K562 (cell line): ENCODE measurements around the gene PCDH8. TPM values are rescaled to one million over a fixed set of nuclear protein-coding genes. Genes with fewer than 3 reads are reported as not detected.
A peak's percentile ranks its signal among the peaks of the same experiment; 100 is the strongest.

ENCODE experiments used
- ATAC-seq: fragments of 200-7000 bp; cut with Tn5 transposase; 3 replicates; pipeline ENCODE4 v1.9.1; 2020; ENCODE audit warnings: moderate library complexity
- BruUV-seq: library from RNA; stranded (reverse); fragments of 400-500 nt; replicated peaks from 2 replicates; lab custom pipeline; 2021; lab: Mats Ljungman, UMichigan
- CTCF ChIA-PET: fragments of 300-600 bp; formaldehyde crosslinking; extraction: SDS; loops from one replicate; lab custom pipeline; 2021; ENCODE audit warnings: low intra/inter-chr PET ratio; lab: Yijun Ruan, JAX
- POLR2A ChIA-PET: fragments of 300-600, 350-650 bp; sonication (Branson Sonifier 250); formaldehyde crosslinking; extraction: SDS; loops from one replicate; lab custom pipeline; 2021; ENCODE audit warnings: antibody characterized with exemption, inconsistent platforms; lab: Yijun Ruan, JAX
- DNase-seq, 4 experiments: peaks; one replicate each; pipeline versions ENCODE4 v3.0.0 to v3.0.0-alpha.2; 2011 to 2018; ENCODE audit warnings: low spot score in 3 of 4, mixed read lengths in 3 of 4; ENCODE audit errors: extremely low read depth in 1 of 4
- FAIRE-seq: peaks from 2 replicates; lab custom pipeline; 2011; peaks lifted over from hg19 to GRCh38; lab: Jason Lieb, UNC
- H2AFZ ChIP-seq: 2 replicates; pipeline ENCODE4 v1.6.0; 2011; ENCODE audit warnings: low read depth, low read length, control low read depth, inconsistent platforms
- H3K27ac ChIP-seq: fragments of 200-600 bp; 3 replicates; pipeline ENCODE4 v1.8.0; 2011; ENCODE audit warnings: low read depth, mild to moderate bottlenecking, control low read depth, inconsistent platforms, low read length, moderate library complexity, mixed read lengths; ENCODE audit errors: extremely low read depth
- H3K27me3 ChIP-seq, 2 experiments: fragments of 300-600 bp in 1 of 2; 2 replicates in 1 of 2; 3 replicates in 1 of 2; pipeline versions ENCODE4 v1.6.0 to v1.8.0; 2011; ENCODE audit warnings: inconsistent platforms in 2 of 2, low read length in 2 of 2, mild to moderate bottlenecking in 1 of 2, mixed read lengths in 1 of 2, moderate library complexity in 1 of 2; ENCODE audit not compliant: control insufficient read depth in 2 of 2, insufficient read depth in 2 of 2
- H3K36me3 ChIP-seq: fragments of 300-600 bp; 3 replicates; pipeline ENCODE4 v1.8.0; 2011; ENCODE audit warnings: mild to moderate bottlenecking, low read length, inconsistent platforms; ENCODE audit not compliant: control insufficient read depth, insufficient read depth
- H3K4me1 ChIP-seq, 2 experiments: fragments of 200-600 bp in 1 of 2; replicated peaks in 1 of 2; 2 replicates in 1 of 2; 3 replicates in 1 of 2; pipeline versions ENCODE4 v1.5.1 to v1.8.0; 2011; ENCODE audit warnings: inconsistent platforms in 2 of 2, low read length in 2 of 2, mild to moderate bottlenecking in 1 of 2, mixed read lengths in 1 of 2, moderate library complexity in 1 of 2; ENCODE audit not compliant: control insufficient read depth in 2 of 2, insufficient read depth in 2 of 2
- H3K4me2 ChIP-seq: 2 replicates; pipeline ENCODE4 v1.6.1; 2011; ENCODE audit warnings: low read length, control low read depth, inconsistent platforms, mixed read lengths; ENCODE audit not compliant: insufficient read depth
- H3K4me3 ChIP-seq: fragments of 200-600 bp; sonication (generic), shearing (Covaris generic); 2 replicates; pipeline ENCODE4 v1.5.1; 2016; ENCODE audit warnings: control low read depth, inconsistent platforms
- H3K79me2 ChIP-seq: fragments of 200-600 bp; 3 replicates; pipeline ENCODE4 v1.8.0; 2011; ENCODE audit warnings: low read length, inconsistent platforms; ENCODE audit not compliant: control insufficient read depth, insufficient read depth
- H3K9ac ChIP-seq, 2 experiments: 2 replicates each; pipeline versions ENCODE4 v1.6.0 to v1.6.1; 2011; ENCODE audit warnings: low read depth in 2 of 2, low read length in 2 of 2, control low read depth in 1 of 2, inconsistent platforms in 1 of 2, mild to moderate bottlenecking in 1 of 2, mixed read lengths in 1 of 2; ENCODE audit not compliant: insufficient read depth in 1 of 2
- H3K9me1 ChIP-seq: one replicate; pipeline ENCODE4 v1.6.0; 2011; ENCODE audit warnings: inconsistent platforms, mild to moderate bottlenecking, low read length, moderate library complexity; ENCODE audit not compliant: control insufficient read depth, insufficient read depth
- H3K9me3 ChIP-seq: replicated peaks from 2 replicates; pipeline ENCODE4 v1.5.1; 2011; ENCODE audit warnings: low read depth, low read length, inconsistent platforms; ENCODE audit not compliant: control insufficient read depth, insufficient read depth
- H4K20me1 ChIP-seq: replicated peaks from 2 replicates; pipeline ENCODE4 v1.6.1; 2011; ENCODE audit warnings: low read length, inconsistent platforms, mixed read lengths; ENCODE audit not compliant: control insufficient read depth, insufficient read depth
- FOXK2 ChIP-seq, 2 experiments: fragments of 450-650 bp; IDR thresholded peaks in 1 of 2; conservative IDR thresholded peaks in 1 of 2; 2 replicates each; pipeline ENCODE4 v1.6.1; 2016; ENCODE audit warnings: low read depth in 2 of 2, mild to moderate bottlenecking in 1 of 2
- HBP1 ChIP-seq: fragments of 450-650 bp; formaldehyde crosslinking; IDR thresholded peaks from 2 replicates; pipeline ENCODE4 v1.4.0; 2022; ENCODE audit warnings: missing genetic modification characterization
- LEF1 ChIP-seq: fragments of 450-650 bp; IDR thresholded peaks from 2 replicates; pipeline ENCODE4 v1.6.1; 2016; ENCODE audit warnings: mild to moderate bottlenecking
- NFATC3 ChIP-seq: fragments of 450-650 bp; IDR thresholded peaks from 2 replicates; pipeline ENCODE4 v1.6.1; 2017; ENCODE audit warnings: mild to moderate bottlenecking
- NFRKB ChIP-seq: fragments of 450-650 bp; IDR thresholded peaks from 2 replicates; pipeline ENCODE4 v1.6.1; 2016; ENCODE audit warnings: low read depth
- NR4A1 ChIP-seq, 2 experiments: fragments of 250-450 bp in 1 of 2; fragments of 450-650 bp in 1 of 2; sonication (Bioruptor Pico) in 1 of 2; IDR thresholded peaks; 2 replicates each; pipeline versions ENCODE4 v1.4.0 to v1.6.1; 2016 to 2020; ENCODE audit warnings: mild to moderate bottlenecking in 2 of 2, missing compliant biosample characterization in 1 of 2, missing genetic modification characterization in 1 of 2, moderate library complexity in 1 of 2
- PTTG1 ChIP-seq: fragments of 450-650 bp; IDR thresholded peaks from 2 replicates; pipeline ENCODE4 v1.6.1; 2016; ENCODE audit warnings: low read depth, mild to moderate bottlenecking, missing genetic modification characterization, missing compliant biosample characterization
- RBBP5 ChIP-seq: fragments of 200-600 bp; sonication (generic); IDR thresholded peaks from 2 replicates; pipeline ENCODE4 v1.6.1; 2012; ENCODE audit warnings: borderline replicate concordance, mild to moderate bottlenecking, low read length, control low read depth, inconsistent platforms; ENCODE audit not compliant: insufficient read depth, poor library complexity, severe bottlenecking
- SMARCE1 ChIP-seq: fragments of 450-650 bp; IDR thresholded peaks from 2 replicates; pipeline ENCODE4 v1.7.1; 2016; ENCODE audit warnings: mild to moderate bottlenecking
- SRSF7 ChIP-seq: fragments of 200-400 bp; formaldehyde crosslinking; optimal IDR thresholded peaks from 2 replicates; pipeline ENCODE3; 2017; ENCODE audit warnings: mild to moderate bottlenecking, low read depth, low read length
- ZBTB17 ChIP-seq: fragments of 450-650 bp; formaldehyde crosslinking; IDR thresholded peaks from 2 replicates; pipeline ENCODE4 v1.4.0; 2020; ENCODE audit warnings: mild to moderate bottlenecking
- ZZZ3 ChIP-seq: fragments of 450-650 bp; IDR thresholded peaks from 2 replicates; pipeline ENCODE4 v1.6.1; 2016; ENCODE audit warnings: antibody characterized with exemption, mild to moderate bottlenecking, moderate library complexity
- WGBS: fragments of 100-300 bp; shearing (Covaris generic); methylation state at CpG from one replicate; pipeline ENCODE4 v1.1.6; 2016; ENCODE audit warnings: low coverage, mixed read lengths; ENCODE audit not compliant: insufficient coverage; ENCODE audit errors: missing lambda C conversion rate; 5-methylcytosine and 5-hydroxymethylcytosine counted together
- in situ Hi-C: fragments of 300-500 bp; cut with MboI; formaldehyde crosslinking; loops from 4 replicates; pipeline ENCODE4 v1.15.0; 2018; ENCODE audit warnings: inconsistent platforms, mixed read lengths
- intact Hi-C: fragments of 100-400 bp; cut with micrococcal nuclease; formaldehyde crosslinking; loops from 2 replicates; pipeline ENCODE4 v1.14.2; 2022
- polyA plus RNA-seq, 8 experiments: library from polyadenylated mRNA; depleted of rRNA in 4 of 8; stranded (reverse) in 5 of 8; unstranded in 3 of 8; fragments of >200 nt; fragmentation: Nextera tagmentation in 2 of 8; fragmentation: Illumina TruSeq in 1 of 8; extraction: Ambion mirVana in 2 of 8; extraction: Trizol in 1 of 8; gene quantifications; 2 replicates each; pipeline versions ENCODE4 v1.2.1 to v1.2.3, GENCODE V29; 2011 to 2014; ENCODE audit warnings: inconsistent platforms in 1 of 8, missing spikeins in 1 of 8
- total RNA-seq, 7 experiments: library from RNA; depleted of rRNA in 6 of 7; stranded (reverse); fragments of >200 nt in 6 of 7; fragmentation: Illumina TruSeq in 2 of 7; extraction: Trizol in 2 of 7; gene quantifications; 2 replicates each; pipeline versions ENCODE4 v1.2.1 to v1.2.3, GENCODE V29; 2011 to 2021; ENCODE audit warnings: low replicate concordance in 1 of 7
- TF ChIP-seq, protein P1 (sequence below): sonication (generic); formaldehyde crosslinking; IDR thresholded peaks from 2 replicates; pipeline ENCODE4 v1.5.0; 2020; ENCODE audit warnings: missing genetic modification reagents

PCDH8 gene
- total and polyA plus RNA-seq, 9 of the 15 experiments (the other 6 are each of a cell fraction or from before 2014, with no cell fraction given): not detected

DNA sequence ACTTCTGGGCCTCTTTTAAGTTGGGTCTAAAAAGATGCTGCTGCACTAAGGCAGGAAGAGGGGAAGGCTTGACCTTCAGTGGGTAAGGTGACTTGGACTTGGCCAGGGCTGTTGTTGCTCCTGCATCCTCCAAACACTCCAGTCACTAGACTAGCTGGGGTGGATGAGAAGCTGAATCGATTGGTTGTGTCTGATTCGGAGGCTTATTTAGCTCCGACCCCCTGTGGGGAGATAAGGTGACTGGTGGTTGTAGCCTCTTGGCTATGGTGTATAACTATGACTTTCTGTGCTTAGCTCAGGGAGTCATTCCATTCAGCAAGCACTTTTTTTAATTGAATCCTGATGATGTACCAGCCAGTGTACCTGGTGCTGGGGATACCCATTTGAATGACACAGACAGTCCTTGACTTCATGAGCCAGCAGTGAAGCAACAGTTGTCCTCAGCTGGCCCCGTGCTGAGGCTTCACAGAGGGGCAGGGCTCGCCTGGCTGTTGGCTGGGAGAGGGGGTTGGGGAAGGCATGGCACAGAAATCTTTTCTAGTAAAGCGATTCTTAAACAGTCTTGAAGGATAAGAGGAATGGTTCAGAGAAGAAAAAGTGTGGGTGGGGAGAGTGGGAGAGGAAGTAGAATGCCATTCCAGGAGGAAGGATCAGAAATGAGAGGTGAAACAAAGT is 9.9 kb downstream of the PCDH8 start:
- Histone ChIP-seq H2AFZ (no peak overlapping the region), H3K79me2 (no peaks in the 10 kb centered on the region), H3K4me2 (no peak overlapping the region), H3K9me1 (no peaks in the 10 kb centered on the region), H3K27ac (no peak overlapping the region), H3K9me3 (no peaks in the 10 kb centered on the region), H3K27me3 (0 out of 5 replicates have a peak, but pooled peaks cover 0 to 4% of the 10 kb centered on the region in 2 experiments), H3K4me3 (no peak overlapping the region), H3K9ac (no peak overlapping the region), H3K36me3 (no peaks in the 10 kb centered on the region), H3K4me1 (no peaks in the 10 kb centered on the region), H4K20me1 (no peaks in the 10 kb centered on the region)
- ChIA-PET CTCF (no interaction called here), POLR2A (interaction anchor here (0.6 kb wide), 1 partner anchor 58 kb away, joined by 3 read pairs; no protein-coding TSS in a partner anchor)
- no peak for FAIRE-seq
- TF ChIP-seq ZBTB17 (CRISPR knock-in tag) (peak; percentile 75), NFRKB (no peak)
- DNase-seq: peak in 1 of 4 experiments; percentile 9
- intact Hi-C loops (no loop called here), in situ Hi-C loops (no loop called here)
- 0% methylated on average over 5 of the region's 6 CpGs for WGBS
- no peak for ATAC-seq
- BruUV-seq: no TSS peak

- FAIRE-seq (no peak), DNase-seq (no peak), ATAC-seq (no peak)
- ChIA-PET POLR2A (interaction anchor here (0.6 kb wide), 1 partner anchor 57 kb away, joined by 3 read pairs; no protein-coding TSS in a partner anchor), CTCF (no interaction called here)
- Histone ChIP-seq H3K4me1 (no peaks in the 10 kb centered on the region), H3K27ac (no peak overlapping the region), H3K36me3 (no peaks in the 10 kb centered on the region), H3K9me3 (no peaks in the 10 kb centered on the region), H3K4me2 (no peak overlapping the region), H3K27me3 (0 out of 5 replicates have a peak, but pooled peaks cover 0 to 4% of the 10 kb centered on the region in 2 experiments), H4K20me1 (no peaks in the 10 kb centered on the region), H3K9ac (no peak overlapping the region), H3K4me3 (no peak overlapping the region), H2AFZ (no peak overlapping the region), H3K79me2 (no peaks in the 10 kb centered on the region), H3K9me1 (no peaks in the 10 kb centered on the region)
- in situ Hi-C loops: no loop called here
- intact Hi-C loops: no loop called here
- no TSS peak for BruUV-seq
- WGBS: 3% methylated on average over 2 of the region's 2 CpGs
- TF ChIP-seq HBP1 (CRISPR knock-in tag) (no peak), SMARCE1 (no peak), RBBP5 (no peak), NFATC3 (no peak), FOXK2 (conservative IDR thresholded peaks at IDR 0.05 in 1 of 2, IDR thresholded peaks at IDR 0.05 in 1 of 2; ENCODE audit: low read depth in 2 of 2) (no peak), NR4A1 (CRISPR knock-in tag; IDR thresholded peaks at IDR 0.05) (no peak), NR4A1 (tag; IDR thresholded peaks at IDR 0.05) (no peak), ZZZ3 (no peak), PTTG1 (no peak), SRSF7 (no peak), LEF1 (no peak)
- TF ChIP-seq, protein P1, sequence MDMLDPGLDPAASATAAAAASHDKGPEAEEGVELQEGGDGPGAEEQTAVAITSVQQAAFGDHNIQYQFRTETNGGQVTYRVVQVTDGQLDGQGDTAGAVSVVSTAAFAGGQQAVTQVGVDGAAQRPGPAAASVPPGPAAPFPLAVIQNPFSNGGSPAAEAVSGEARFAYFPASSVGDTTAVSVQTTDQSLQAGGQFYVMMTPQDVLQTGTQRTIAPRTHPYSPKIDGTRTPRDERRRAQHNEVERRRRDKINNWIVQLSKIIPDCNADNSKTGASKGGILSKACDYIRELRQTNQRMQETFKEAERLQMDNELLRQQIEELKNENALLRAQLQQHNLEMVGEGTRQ (CRISPR knock-in tag): no peak
Measured at GRCh38 chr13:52837850-52838249, 10.6 kb downstream of the PCDH8 start.
